GDM1 (cell line): ENCODE measurements around the gene SDHAF4.
"Not testable (repeated sequence)": the region's sequence is repeated elsewhere in the genome, so short reads cannot be mapped to it uniquely, and the experiment has no call there.

Experiments used
- DNase-seq: peaks from one replicate; lab custom pipeline; 2025; lab: John Stamatoyannopoulos, UW

Gene SDHAF4

GRCh38 chr6:70592391-70593117 is 25.8 kb downstream of the SDHAF4 start:
- no peak for DNase-seq

- no peak for DNase-seq
These were observed 26.4 kb downstream of the SDHAF4 start for GRCh38 chr6:70593118-70593486.

- no peak for DNase-seq
These were observed 32.5 kb downstream of the SDHAF4 start for GRCh38 chr6:70599187-70599586.

DNA sequence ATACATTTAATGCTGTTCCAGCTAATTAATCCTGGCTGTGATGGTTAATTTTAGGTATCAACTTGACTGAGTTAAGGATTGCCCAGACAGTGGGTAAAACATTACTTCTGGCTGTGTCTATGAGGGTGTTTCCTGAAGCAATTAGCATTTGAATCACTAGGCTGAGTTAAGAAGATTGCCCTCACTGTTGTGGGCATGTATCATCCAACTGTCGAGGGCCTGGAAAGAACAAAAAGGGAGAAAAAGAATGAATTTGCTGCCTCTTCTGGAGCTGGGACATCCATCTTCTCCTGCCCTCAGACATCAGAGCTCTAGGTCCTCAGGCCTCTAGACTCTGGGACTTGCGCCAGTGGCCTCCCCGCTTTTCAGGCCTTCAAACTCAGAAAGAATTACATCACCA is 34.3 kb downstream of the SDHAF4 start:
- DNase-seq = no peak

- DNase-seq = no peak
These were observed 37.5 kb downstream of the SDHAF4 start for GRCh38 chr6:70604254-70604653.

DNA sequence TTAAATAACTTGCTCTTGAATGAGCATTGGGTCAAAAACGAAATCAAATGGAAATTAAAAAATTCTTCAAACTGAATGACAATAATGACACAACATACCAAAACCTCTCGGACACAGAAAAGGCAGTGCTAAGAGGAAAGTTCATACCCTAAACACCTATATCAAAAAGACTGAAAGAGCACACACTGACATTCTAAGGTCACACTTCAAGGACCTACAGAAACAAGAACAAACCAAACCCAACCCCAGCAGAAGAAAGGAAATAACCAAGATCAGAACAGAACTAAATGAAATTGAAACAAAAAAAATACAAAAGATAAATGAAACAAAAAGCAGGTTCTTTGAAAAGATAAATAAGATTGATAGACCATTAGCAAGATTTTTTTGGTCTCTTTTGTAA is 40.6 kb downstream of the SDHAF4 start:
- not testable (repeated sequence) for DNase-seq

DNA sequence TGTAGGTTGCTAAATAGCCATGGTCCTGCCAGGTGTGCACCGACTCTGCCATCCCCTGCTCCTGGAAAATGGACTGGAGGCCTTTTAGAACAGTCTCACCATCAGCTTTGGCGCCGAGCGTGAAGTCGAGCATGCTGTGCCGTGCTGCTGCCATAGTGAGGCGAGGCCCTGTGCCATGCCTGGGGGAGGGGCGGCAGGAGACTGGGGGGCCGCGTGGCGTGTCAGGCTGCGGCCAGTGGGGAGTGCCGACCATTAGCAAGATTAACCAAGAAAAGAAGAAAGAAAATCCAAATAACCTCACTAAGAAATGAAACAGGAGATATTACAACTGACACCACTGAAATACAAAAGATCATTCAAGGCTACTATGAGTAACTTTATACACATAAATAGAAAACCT is 42.5 kb downstream of the SDHAF4 start:
- not testable (repeated sequence) for DNase-seq

- no peak for DNase-seq
These were observed 50.1 kb downstream of the SDHAF4 start for GRCh38 chr6:70616728-70617260.

- DNase-seq = no peak
These were observed 54.0 kb downstream of the SDHAF4 start for GRCh38 chr6:70620746-70621145.

- no peak for DNase-seq
These were observed 55.7 kb downstream of the SDHAF4 start for GRCh38 chr6:70622461-70622860.

GRCh38 chr6:70625436-70625835 is 58.7 kb downstream of the SDHAF4 start:
- DNase-seq = no peak

- DNase-seq = no peak
These were observed 60.9 kb downstream of the SDHAF4 start for GRCh38 chr6:70627500-70628254.

- no peak for DNase-seq
These were observed 63.2 kb downstream of the SDHAF4 start for GRCh38 chr6:70629929-70630328.

GRCh38 chr6:70633870-70634269 is 67.1 kb downstream of the SDHAF4 start:
- no peak for DNase-seq

DNA sequence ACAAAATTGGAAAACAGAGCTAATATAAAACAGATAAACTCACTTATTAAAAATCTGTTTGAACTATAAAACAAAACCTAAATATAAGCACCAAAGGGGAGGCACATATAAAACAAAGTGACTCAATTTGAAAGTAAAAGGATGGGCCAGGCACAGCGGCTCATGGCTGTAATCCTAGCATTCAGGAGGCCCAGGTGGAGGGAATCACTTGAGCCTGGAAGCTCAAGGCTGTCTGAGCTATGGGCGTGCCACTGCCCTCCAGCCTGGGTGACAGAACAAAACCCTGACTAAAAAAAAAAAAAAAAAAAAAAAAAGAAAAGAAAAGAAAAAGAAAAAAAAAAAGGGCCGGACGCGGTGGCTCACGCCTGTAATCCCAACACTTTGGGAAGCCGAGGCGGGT is 69.9 kb downstream of the SDHAF4 start:
- DNase-seq = no peak

- no peak for DNase-seq
These were observed 71.7 kb downstream of the SDHAF4 start for GRCh38 chr6:70638468-70638867.
